ENCODE measurements around the gene MAMDC4.
"Not testable (repeated sequence)": the region's sequence is repeated elsewhere in the genome, so short reads cannot be mapped to it uniquely, and the experiment has no call there.

MAMDC4 gene

DNA sequence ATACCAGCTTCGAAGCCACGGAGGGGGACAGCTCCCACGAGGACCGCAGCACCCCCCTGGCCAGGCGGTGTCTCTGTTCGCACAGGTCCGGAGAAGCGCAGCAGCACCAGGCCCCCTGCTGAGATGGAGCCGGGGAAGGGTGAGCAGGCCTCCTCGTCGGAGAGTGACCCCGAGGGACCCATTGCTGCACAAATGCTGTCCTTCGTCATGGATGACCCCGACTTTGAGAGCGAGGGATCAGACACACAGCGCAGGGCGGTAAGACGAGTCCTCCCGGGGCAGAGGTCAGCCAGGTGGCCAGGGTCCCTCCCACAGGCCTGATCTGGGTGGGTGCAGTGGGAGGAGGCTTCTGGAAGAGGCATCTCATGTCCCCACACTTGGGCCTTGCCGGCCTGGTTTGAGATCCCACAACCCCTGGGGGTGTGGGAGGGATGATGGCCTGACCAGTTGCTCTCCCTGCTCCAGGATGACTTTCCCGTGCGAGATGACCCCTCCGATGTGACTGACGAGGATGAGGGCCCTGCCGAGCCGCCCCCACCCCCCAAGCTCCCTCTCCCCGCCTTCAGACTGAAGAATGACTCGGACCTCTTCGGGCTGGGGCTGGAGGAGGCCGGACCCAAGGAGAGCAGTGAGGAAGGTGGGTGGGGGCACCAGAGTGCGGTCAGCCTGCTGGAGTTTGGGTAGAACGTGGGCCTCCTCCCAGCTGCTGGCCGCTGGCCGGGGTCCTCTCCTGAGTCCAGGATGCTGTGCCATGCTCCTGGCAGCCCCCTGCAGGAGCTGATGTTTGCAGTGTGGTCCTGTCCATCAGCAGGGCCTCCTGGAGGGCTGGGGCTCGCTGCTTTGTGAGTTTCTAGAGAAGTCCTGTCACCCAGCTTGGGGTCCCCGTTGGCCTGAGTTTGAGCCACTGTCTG lies 12.7 kb upstream of the MAMDC4 start:
- DNase-seq (ENCODE audit: low read depth in 2 of 2) = no peak

DNA sequence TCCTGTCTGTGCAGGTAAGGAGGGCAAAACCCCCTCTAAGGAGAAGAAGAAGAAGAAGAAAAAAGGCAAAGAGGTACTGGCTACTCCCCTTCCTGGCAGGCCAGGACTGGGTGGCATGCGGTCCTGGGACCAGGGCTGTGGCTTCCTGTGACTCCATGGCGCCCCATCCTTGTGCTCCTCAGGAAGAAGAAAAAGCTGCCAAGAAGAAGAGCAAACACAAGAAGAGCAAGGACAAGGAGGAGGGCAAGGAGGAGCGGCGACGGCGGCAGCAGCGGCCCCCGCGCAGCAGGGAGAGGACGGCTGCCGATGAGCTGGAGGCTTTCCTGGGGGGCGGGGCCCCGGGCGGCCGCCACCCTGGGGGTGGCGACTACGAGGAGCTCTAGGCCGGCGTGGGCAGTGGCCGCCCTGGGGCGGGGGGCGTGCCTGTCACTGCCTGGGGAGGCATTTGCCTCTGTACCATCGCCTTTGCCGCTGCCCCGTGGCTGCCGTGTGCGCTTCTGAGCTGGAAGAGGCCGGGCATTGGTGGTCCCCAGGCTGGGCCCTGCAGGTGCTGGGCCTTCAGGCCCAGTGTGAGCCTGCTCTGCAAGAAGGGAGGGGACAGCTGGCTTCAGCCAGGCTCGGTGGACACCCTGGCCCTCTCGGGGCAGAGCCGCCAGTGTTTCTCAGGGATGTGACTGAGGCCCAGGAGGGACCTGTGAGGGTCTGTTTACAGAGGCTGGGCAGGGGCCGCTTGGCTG lies 11.8 kb upstream of the MAMDC4 start:
- no peak for DNase-seq (ENCODE audit: low read depth in 2 of 2)

DNA sequence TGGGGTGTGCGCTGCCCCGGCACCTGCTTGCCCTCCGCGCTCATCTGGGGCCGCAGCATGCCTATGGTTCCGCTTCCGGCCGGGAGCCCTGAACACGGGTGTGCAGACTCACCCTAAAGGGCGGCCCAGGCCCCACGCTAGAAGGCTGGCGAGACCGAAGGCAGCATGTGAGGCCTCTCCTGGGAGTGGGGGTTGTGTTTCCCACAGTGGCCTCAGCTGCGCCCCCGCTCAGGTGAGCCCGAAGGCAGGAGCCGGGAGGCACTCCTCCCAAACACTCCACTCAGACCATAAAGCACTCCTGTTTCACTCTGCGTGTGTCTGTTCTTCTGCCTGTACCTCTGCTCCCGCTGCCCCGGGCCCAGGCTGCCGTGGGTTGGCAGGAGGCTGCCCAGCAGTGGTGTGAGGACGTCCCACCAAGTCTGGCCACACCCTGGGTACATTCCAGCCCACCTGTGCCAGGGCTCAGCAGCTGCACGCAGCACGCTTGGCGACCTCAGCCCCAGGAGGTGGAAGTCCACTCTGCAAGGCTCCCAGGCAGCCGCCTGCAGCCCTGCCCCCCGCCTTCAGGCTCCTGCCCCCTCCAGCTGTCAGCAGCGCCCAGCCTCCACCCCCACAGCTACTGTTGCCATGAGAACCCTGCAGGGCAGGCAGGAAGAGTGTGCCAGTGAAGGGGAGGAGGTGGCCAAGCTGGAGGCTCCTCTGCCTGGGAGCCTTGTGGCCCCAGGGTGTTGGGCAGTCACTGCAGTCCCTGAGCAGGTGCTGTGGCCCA lies 11.1 kb upstream of the MAMDC4 start:
- DNase-seq (ENCODE audit: low read depth in 2 of 2) = no peak

DNA sequence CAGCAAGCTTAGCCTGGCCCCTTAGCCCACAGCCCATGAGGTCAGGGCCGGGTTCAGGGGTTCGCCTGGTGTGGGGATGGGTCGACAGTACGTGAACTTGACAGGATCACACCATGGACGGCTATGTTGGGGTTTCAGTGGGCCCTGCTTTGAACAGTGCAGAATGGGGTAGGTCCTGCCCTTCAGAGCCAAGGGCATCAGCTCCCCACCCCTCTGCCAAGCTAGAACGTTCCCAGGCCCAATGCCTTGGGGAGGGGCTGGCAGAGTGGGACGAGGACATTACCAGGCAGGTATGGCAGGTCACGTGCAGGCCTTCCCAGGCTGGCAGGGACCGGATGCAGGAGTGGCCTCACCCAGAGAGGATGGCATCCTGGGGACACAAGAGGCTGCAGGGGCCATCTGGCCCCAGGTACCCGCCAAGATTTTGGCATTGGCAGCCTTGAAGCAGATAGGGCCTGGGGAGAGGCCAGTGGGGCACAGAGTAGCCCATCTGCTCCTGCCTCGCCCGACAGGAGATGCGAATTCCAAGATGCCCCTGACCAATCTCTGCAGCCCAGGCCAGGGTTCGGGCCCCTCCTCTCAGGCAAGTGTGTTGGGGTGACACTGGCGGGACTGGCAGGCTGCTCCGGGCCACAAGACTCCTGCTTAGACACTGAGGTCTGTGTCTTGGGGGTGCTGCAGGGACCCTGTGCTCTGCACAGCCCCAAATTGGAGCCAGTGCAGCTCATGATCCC lies 10.3 kb upstream of the MAMDC4 start:
- not testable (repeated sequence) for DNase-seq (ENCODE audit: low read depth in 2 of 2)

DNA sequence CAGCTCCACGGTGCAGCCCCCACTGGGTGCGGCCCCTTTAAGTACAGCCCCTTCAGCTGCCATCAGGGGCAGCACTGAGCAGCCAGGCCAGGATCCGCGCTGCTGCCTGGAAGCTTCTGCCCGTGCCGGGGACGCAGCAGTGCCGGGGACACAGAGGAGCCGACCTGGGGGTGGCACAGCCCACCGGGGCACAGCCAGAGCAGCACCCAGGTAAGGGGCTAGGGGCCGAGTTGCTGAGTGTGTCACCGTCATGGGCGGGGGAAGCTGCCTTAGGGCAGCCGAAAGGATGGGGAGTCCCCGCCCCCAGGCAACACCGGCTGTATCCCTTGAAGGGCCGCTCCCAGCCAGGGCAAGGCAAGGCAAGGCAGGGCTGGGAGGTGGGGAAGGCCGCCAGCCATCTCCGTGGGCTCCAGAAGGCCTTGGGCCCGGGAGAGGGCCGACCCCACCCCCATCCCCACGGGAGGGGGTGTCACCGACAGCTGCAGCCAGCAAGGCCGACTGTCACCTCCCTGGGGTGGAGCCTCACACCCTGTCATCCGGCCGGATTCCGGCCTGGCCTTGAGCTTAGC lies 9.7 kb upstream of the MAMDC4 start, which contains the start of gene AJM1:
AJM1 (plus strand) TSS at position 99 of the 569 bp plus-strand sequence. CDS start 1,937 bp downstream, outside the sequence.
- peak; percentile 69 to 76 for DNase-seq (ENCODE audit: low read depth in 2 of 2)

DNA sequence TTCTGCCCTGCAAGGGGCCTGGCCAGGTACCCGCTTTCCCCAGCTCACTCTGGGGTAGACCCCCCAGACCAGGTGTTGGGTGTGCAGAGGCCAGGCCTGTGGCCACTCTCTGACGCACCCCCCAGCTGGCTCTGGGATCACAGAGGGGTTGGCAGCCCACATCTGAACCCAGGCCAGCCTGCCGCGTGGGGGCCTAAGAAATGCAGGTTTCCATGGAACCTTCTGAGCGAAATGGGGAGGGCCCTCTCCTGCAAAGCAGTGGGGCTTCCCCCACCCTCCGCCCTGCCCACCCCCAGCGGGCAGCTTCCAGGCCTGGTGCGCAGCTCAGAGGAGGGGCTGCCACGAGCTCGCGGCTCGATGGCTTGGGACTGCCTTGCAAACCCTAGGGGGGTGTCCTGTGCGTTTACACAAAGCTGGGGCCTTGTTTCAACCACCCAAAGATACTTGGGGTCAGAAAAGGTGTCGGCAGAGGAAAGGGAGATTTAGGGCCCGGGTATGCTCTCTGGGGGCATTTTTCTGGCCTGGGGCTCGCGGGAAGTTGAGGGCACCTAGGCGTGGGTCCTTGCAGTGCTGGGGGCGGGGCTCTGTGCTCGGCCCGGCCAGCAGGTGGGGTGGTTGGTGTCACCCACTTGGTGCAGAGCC lies 8.9 kb upstream of the MAMDC4 start:
- DNase-seq (ENCODE audit: low read depth in 2 of 2) = not testable (repeated sequence)

DNA sequence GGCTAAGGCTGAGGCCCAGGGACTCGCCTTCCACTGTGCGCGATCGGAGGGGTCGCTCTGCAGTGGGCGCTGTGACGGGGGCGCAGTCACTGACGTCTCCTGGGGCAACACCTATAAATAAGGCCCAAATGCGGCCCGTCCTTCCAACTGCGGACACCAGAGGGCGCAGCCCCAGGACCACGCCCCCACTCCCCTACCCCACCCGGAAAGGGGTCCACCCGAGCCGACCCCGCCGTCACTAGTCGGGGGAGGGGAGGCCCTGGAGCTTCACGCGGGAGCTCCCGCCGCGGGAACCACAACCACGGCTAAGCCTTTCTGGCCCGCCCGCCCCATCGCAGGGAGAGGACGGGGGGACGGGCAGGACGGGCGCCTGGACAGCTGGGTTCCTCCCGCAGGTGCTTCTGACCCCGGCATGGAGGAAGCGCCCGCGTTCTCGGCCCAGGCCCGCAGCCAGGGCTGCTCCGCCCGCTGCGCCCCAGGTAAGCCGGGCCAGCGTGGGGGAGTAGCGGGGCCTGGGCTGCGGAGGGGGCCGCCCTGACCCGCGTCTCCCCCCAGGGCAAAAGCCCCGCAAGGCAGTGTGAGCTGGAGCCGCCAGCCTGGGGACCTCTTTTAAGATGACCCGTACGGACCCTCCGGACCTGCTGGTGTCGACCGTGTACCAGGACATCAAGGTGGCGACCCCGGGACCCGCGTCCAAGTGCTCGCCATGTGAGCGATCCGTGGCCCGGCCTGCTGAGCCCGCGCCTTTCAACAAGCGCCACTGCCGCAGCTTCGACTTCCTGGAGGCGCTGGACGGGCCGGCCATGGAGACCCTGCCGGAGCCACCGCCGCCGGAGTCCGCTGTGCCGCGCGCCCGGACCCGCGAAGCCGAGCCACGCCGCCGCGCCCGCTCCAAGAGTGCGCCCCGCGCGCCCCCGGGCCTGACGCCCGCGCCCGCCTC lies 8.1 kb upstream of the MAMDC4 start:
- DNase-seq (ENCODE audit: low read depth in 2 of 2) = peak in 1 of 2 donors; percentile 63

DNA sequence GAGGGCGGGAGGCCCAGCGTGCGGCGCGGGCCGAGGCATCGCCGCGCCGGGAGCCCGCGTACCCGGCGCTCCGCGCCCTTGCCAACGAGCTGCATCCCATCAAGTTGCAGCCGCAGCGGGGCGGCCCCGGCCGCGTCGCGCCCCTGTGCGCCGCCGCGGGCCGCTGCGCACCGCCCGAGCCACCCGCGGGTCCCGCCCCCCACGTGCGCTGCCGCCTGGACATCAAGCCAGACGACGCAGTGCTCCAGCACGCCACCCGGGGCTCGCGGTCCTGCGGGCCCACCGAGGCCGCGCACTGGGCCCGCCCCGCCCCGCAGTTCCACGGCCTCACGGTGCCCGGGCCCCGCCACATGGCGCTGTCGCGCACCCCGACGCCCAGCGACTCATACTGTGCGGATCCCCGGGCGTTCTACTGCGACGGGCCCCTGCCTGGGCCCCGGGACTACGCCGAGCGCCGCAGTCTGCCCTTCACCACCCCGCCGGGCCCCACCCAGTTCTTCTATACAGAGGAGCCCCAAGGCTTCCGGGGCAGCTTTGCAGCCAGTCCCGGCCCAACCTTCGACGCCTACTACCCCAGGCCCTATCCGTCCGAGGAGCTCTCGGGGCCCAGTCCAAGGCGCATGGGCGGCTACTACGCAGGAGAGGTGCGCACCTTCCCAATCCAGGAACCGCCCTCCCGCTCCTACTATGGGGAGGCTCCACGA lies 7.2 kb upstream of the MAMDC4 start:
- no peak for DNase-seq (ENCODE audit: low read depth in 2 of 2)

DNA sequence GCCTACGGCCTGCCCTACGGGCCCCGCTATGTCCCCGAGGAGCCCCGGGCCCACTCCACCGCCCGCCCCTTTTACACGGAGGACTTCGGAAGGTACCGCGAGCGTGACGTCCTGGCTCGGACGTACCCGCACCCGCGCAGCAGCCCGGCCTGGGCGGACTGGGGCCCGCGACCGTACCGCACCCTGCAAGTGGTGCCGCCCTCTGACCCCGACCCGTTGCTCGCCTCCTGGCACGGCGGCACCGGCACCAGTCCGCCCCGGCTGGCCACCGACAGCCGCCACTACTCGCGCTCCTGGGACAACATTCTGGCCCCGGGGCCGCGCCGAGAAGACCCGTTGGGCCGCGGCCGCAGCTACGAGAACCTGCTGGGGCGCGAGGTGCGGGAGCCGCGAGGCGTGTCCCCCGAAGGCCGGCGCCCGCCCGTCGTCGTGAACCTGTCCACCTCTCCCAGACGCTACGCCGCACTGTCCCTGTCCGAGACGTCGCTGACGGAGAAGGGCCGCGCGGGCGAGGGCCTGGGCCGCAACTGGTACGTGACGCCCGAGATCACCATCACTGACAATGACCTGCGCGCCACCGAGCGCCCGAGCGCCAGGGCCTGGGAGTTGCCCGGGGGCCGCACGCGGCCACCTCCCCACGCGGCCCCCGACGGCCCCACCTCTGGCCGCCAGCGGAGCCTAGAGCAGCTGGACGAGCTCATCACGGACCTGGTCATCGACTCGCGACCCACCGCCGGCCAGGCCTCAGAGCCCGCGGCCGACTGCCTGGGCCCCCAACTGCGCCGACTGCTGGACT lies 6.5 kb upstream of the MAMDC4 start:
- DNase-seq (ENCODE audit: low read depth in 2 of 2) = no peak

DNA sequence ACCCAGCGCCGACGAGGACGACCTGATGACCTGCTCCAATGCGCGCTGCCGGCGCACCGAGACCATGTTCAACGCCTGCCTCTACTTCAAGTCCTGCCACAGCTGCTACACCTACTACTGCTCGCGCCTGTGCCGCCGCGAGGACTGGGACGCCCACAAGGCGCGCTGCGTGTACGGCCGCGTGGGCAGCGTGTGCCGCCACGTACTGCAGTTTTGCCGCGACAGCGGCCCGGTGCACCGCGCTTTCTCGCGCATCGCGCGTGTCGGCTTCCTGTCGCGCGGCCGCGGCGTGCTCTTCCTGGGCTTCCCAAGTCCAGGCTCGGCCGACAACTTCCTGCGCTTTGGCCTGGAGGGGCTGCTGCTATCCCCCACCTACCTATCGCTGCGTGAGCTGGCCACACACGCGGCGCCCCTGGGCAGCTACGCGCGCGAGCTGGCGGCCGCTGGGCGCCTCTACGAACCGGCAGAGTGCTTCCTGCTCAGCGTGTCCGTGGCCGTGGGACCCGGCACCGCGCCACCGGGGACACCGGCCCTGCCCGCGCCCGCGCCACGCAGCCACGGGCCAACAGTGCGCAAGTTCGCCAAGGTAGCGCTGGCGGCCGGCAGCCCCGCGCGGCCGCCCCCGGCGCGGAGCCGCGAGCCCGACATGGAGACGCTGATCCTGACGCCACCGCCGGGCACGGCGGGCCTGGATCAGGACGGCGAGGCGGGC lies 5.6 kb upstream of the MAMDC4 start:
- no peak for DNase-seq (ENCODE audit: low read depth in 2 of 2)

DNA sequence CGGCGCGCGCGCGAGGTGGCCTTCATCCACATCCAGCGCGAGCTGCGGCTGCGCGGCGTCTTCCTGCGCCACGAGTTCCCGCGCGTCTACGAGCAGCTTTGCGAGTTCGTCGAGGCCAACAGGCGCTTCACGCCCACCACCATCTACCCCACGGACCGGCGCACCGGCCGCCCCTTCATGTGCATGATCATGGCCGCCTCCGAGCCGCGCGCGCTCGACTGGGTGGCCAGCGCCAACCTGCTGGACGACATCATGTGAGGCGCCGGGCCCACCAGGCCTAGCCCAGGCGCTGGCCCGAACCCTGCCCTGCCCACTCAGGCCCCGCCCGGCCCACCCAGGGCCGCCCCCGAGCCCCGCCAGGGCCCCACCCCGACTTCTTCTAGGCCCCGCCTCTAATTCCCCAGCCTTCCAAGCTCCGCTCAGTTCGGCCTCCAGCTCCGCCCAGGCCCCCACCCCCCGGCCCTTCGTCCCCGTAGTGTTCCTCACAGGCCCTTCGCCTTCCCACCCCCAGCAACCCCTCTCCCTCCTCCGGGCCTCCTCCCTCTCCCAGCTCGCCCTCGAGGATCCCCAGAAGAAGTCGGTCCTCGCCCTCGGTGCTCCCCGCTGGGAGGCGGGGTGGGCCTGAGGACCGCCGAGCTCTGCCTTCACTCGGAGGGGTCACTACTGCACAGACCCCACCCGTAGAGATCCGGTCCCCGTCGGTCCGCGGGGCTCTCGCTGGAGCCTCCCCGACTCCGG lies 4.9 kb upstream of the MAMDC4 start:
- no peak for DNase-seq (ENCODE audit: low read depth in 2 of 2)

DNA sequence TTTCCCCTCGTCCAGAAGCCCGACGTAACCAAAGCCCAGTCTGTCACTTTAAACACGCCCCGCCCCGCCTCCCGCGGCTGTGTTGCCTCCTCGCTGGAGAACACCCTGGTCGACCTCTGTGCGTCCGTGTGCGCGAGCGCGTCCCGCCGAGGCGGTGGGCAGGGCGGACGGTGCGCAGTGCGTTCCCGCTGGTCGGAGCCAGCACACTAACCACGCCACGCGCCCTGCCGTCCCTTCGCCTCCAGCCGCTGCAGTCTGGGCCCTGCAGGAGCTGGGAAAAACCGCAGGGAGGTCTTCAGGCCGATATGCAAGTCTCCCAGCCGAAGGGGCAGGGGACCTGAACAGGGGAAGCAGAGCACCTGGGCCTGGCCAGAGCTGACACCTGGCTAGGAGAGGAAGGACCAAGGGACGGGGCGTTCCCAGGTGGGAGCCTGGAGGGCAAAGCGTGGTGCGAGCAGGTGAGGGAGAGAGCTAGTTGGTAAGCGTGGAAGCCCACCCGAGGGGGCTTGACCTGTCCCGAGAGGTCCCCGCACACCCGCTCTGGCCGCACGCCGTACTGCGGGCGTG lies 4.2 kb upstream of the MAMDC4 start:
- DNase-seq (ENCODE audit: low read depth in 2 of 2) = peak; percentile 80 to 83

DNA sequence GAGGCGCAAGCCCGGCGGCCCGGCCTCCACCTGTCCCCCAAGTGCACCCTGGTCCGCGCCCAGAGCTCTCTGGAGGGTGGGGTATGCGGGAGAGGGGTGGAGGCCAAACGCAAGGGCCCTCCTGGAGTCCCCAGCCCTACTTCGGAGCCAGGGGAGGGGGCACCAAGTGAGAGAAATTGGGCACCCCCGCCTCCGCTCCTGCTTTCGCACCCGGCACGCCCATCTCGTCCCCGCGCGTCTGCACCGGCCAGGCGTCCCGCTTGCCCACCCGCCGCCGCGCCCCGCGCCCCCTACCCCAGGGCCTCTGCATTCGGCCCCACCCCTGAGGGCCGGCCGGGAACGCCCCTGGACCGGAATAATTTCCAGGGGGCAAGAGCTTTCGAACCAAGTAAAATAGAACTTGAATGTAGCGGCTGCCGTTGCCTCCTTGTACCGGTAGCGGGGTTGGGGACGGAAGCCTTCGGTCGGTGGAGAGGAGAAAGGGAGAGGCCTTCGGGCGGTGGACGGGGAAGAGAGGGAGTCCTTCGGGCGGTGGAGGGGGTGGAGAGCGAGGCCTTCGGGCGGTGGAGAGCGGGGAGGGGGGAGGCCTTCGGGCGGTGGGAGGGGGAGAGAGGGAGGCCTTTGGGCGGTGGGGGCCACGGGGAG lies 3.6 kb upstream of the MAMDC4 start:
- no peak for DNase-seq (ENCODE audit: low read depth in 2 of 2)

DNA sequence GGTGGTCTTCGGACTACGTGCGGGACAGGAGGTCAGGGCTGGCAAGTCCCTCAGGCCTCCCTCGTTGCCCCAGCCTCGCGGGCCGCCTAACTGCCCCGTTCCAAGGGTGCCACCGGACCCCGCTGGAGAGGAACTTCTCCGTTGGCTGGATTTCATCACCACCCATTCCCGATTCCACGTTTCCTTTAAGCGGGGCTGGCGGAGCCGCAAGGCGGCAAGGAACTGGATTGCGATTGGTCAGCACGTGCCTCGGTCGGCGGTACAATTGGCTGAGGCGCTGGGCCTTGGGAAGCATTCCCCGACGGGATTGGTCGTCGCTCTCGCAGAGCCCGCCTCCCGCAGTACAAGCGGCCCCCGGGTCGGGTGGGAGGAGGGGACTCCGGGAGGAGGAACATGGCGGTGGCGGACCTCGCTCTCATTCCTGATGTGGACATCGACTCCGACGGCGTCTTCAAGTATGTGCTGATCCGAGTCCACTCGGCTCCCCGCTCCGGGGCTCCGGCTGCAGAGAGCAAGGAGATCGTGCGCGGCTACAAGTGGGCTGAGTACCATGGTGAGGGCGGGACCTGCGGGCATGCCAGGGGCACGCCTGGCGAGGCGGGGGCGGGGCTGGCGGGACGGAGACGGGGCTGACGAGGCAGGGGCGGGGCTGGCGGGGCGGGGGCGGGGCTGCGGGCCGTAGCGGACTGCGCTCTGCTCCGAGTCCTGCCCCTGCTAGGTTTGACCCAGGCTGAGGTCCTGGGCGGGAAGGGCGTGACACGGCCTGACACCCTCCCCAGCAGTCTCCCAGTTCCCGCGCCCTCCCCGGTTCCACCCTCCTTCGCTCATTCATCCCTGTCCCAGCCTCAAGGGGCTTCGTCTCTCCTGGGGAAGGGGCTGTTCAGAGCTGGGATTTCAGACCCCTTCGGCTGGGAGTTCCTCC lies 2.8 kb upstream of the MAMDC4 start, which contains the start of gene PHPT1:
PHPT1 (plus strand) TSS at position 372 of the 922 bp plus-strand sequence; CDS start at position 394, 22 bp downstream.
- DNase-seq (ENCODE audit: low read depth in 2 of 2) = peak; percentile 93 to 97
